PFSK-1 (cell line): ENCODE data around the gene SUSD3.

Experiments
- FOXP2 ChIP-seq: optimal IDR thresholded peaks from 2 replicates; pipeline ENCODE3; 2011; ENCODE audit warnings: borderline replicate concordance, control low read depth, inconsistent platforms; ENCODE audit not compliant: insufficient read depth; ENCODE audit errors: extremely low read length, extremely low read depth
- POLR2AphosphoS5 ChIP-seq: IDR thresholded peaks from 2 replicates; pipeline ENCODE4 v1.6.1; 2012; ENCODE audit warnings: low read depth, mild to moderate bottlenecking, control low read depth, low read length, moderate library complexity
- SIN3A ChIP-seq: IDR thresholded peaks from 2 replicates; pipeline ENCODE4 v1.6.1; 2012; ENCODE audit warnings: mild to moderate bottlenecking, low read length, moderate library complexity, borderline replicate concordance; ENCODE audit not compliant: insufficient read depth
- TAF1 ChIP-seq: IDR thresholded peaks from 2 replicates; pipeline ENCODE4 v1.6.1; 2012; ENCODE audit warnings: low read length, control low read depth, borderline replicate concordance; ENCODE audit not compliant: insufficient read depth
- TF ChIP-seq, protein P1 (sequence below), 2 experiments: IDR thresholded peaks; 2 replicates each; pipeline versions ENCODE4 v1.6.1 to v1.8.0; 2011 to 2012; ENCODE audit warnings: low read depth in 2 of 2, low read length in 2 of 2, control low read depth in 1 of 2, inconsistent platforms in 1 of 2, mild to moderate bottlenecking in 1 of 2, moderate library complexity in 1 of 2; ENCODE audit not compliant: insufficient read depth in 1 of 2

SUSD3 gene

GRCh38 chr9:93127395-93127911, 69.0 kb downstream of the SUSD3 start:
- no peak for TF ChIP-seq TAF1
- no peak for TF ChIP-seq POLR2AphosphoS5
- TF ChIP-seq FOXP2, result no peak
- TF ChIP-seq SIN3A, result no peak
- TF ChIP-seq, protein P1, sequence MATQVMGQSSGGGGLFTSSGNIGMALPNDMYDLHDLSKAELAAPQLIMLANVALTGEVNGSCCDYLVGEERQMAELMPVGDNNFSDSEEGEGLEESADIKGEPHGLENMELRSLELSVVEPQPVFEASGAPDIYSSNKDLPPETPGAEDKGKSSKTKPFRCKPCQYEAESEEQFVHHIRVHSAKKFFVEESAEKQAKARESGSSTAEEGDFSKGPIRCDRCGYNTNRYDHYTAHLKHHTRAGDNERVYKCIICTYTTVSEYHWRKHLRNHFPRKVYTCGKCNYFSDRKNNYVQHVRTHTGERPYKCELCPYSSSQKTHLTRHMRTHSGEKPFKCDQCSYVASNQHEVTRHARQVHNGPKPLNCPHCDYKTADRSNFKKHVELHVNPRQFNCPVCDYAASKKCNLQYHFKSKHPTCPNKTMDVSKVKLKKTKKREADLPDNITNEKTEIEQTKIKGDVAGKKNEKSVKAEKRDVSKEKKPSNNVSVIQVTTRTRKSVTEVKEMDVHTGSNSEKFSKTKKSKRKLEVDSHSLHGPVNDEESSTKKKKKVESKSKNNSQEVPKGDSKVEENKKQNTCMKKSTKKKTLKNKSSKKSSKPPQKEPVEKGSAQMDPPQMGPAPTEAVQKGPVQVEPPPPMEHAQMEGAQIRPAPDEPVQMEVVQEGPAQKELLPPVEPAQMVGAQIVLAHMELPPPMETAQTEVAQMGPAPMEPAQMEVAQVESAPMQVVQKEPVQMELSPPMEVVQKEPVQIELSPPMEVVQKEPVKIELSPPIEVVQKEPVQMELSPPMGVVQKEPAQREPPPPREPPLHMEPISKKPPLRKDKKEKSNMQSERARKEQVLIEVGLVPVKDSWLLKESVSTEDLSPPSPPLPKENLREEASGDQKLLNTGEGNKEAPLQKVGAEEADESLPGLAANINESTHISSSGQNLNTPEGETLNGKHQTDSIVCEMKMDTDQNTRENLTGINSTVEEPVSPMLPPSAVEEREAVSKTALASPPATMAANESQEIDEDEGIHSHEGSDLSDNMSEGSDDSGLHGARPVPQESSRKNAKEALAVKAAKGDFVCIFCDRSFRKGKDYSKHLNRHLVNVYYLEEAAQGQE (IDR thresholded peaks at IDR 0.05; ENCODE audit: insufficient read depth in 1 of 2, low read depth in 2 of 2, low read length in 2 of 2), result no peak

DNA sequence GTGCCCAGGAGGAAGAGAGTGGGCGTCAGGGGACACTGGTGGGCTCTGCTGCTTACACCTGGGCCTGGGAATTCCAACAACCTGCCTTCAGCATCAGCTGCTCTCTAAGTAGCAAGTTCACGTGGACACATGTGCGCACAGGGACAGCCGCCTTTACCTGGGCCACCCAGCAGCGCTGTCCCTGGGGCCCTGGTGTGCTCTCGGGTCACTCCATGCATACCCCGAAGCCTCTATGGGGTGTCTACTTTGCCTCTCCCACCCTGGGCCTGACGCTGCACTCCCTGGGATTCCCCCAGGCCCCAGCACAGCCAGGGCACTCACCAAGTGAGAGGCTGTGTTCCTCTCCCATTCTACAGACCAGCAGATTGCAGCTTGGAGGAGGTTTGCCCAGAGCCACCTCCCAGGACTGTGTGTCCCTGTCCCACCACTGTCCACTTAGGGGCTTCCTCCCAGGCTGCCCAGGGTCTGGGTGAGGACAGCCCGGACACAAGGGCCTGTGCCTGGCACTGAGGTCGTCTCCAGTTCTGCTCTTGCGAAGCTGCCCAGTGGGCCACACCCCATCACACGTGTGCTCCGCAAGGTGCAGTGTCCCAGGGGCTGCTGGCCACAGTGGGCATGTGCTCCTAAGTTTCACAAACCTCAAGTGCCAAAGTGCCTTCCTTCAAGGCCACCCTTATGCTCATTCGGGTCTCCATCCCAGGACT, 69.7 kb downstream of the SUSD3 start:
- TF ChIP-seq FOXP2 (no peak), TAF1 (no peak), POLR2AphosphoS5 (no peak), SIN3A (no peak)
- TF ChIP-seq, protein P1 (IDR thresholded peaks at IDR 0.05; ENCODE audit: insufficient read depth in 1 of 2, low read depth in 2 of 2, low read length in 2 of 2), result no peak

- TF ChIP-seq SIN3A (no peak), POLR2AphosphoS5 (no peak), TAF1 (no peak), FOXP2 (no peak)
- TF ChIP-seq, protein P1 (IDR thresholded peaks at IDR 0.05; ENCODE audit: insufficient read depth in 1 of 2, low read depth in 2 of 2, low read length in 2 of 2), result no peak
Measured at GRCh38 chr9:93128715-93129224, 70.3 kb downstream of the SUSD3 start.

GRCh38 chr9:93129286-93129685, 70.8 kb downstream of the SUSD3 start:
- TF ChIP-seq FOXP2, result no peak
- TF ChIP-seq, protein P1 (IDR thresholded peaks at IDR 0.05; ENCODE audit: insufficient read depth in 1 of 2, low read depth in 2 of 2, low read length in 2 of 2), result no peak
- TF ChIP-seq POLR2AphosphoS5, result no peak
- TF ChIP-seq TAF1, result no peak
- no peak for TF ChIP-seq SIN3A
